GM21526 (cell line): ENCODE measurements around the gene KDM2B.

Source experiments
- ATAC-seq: cut with Tn5 transposase; IDR thresholded peaks from one replicate; pipeline ENCODE4 v1.9.1; 2021; ENCODE audit warnings: moderate library complexity; ENCODE audit not compliant: unreplicated experiment, low FRiP score

The KDM2B gene

GRCh38 chr12:121532503-121533393 lies 48.1 kb downstream of the KDM2B start:
- ATAC-seq: no peak

- no peak for ATAC-seq
Measured at GRCh38 chr12:121531356-121531750, 49.5 kb downstream of the KDM2B start.

- no peak for ATAC-seq
Measured at GRCh38 chr12:121530600-121531355, 50.0 kb downstream of the KDM2B start.

- ATAC-seq: no peak
Measured at GRCh38 chr12:121529184-121529583, 51.6 kb downstream of the KDM2B start.

GRCh38 chr12:121525411-121525810 lies 55.4 kb downstream of the KDM2B start:
- ATAC-seq: no peak

GRCh38 chr12:121524196-121524916 lies 56.5 kb downstream of the KDM2B start:
- no peak for ATAC-seq

- no peak for ATAC-seq
Measured at GRCh38 chr12:121523741-121524140, 57.1 kb downstream of the KDM2B start.

- ATAC-seq: no peak
Measured at GRCh38 chr12:121522971-121523370, 57.9 kb downstream of the KDM2B start.

- ATAC-seq: no peak
Measured at GRCh38 chr12:121520586-121521086, 60.2 kb downstream of the KDM2B start.

- ATAC-seq: no peak
Measured at GRCh38 chr12:121520119-121520518, 60.7 kb downstream of the KDM2B start.

GRCh38 chr12:121519227-121519626 lies 61.6 kb downstream of the KDM2B start:
- ATAC-seq: no peak

GRCh38 chr12:121518656-121519055 lies 62.2 kb downstream of the KDM2B start:
- no peak for ATAC-seq

GRCh38 chr12:121516437-121517011 lies 64.3 kb downstream of the KDM2B start:
- no peak for ATAC-seq

GRCh38 chr12:121515615-121516014 lies 65.2 kb downstream of the KDM2B start:
- no peak for ATAC-seq

- ATAC-seq: no peak
Measured at GRCh38 chr12:121514184-121514742, 66.6 kb downstream of the KDM2B start.

- ATAC-seq: no peak
Measured at GRCh38 chr12:121513464-121514183, 67.2 kb downstream of the KDM2B start.

GRCh38 chr12:121512561-121512960 lies 68.3 kb downstream of the KDM2B start:
- ATAC-seq: no peak

- no peak for ATAC-seq
Measured at GRCh38 chr12:121511916-121512315, 68.9 kb downstream of the KDM2B start.

- ATAC-seq: no peak
Measured at GRCh38 chr12:121509339-121509738, 71.5 kb downstream of the KDM2B start.

GRCh38 chr12:121508533-121508932 lies 72.3 kb downstream of the KDM2B start:
- no peak for ATAC-seq
